Upper lobe of left lung (tissue), 6 donors: ENCODE measurements around the gene AP4M1. TPM values are rescaled to one million over a fixed set of nuclear protein-coding genes. Genes with fewer than 3 reads are reported as not detected.

ENCODE experiments used
- ATAC-seq, 2 donors: fragments of 200-7000 bp; cut with Tn5 transposase; one replicate each; pipeline ENCODE4 v1.9.1; 2022; ENCODE audit warnings: mild to moderate bottlenecking in 2 of 2, moderate library complexity in 2 of 2; ENCODE audit not compliant: low FRiP score in 2 of 2
- DNase-seq, 2 donors: peaks; one replicate each; pipeline ENCODE4 v3.0.0-alpha.2; 2019 to 2020
- H3K27ac ChIP-seq, 4 donors: fragments of 200-600 bp; sonication (generic); one replicate each; pipeline ENCODE4 v1.5.1; 2016 to 2019
- H3K27me3 ChIP-seq, 4 donors: fragments of 200-600 bp; sonication (generic); one replicate each; pipeline ENCODE4 v1.5.1; 2017 to 2019
- H3K36me3 ChIP-seq, 4 donors: fragments of 200-600 bp; sonication (generic); one replicate each; pipeline ENCODE4 v1.5.1; 2016 to 2019
- H3K4me1 ChIP-seq, 4 donors: fragments of 200-600 bp; sonication (generic); one replicate each; pipeline ENCODE4 v1.5.1; 2018 to 2019
- H3K4me3 ChIP-seq, 4 donors: fragments of 200-600 bp; sonication (generic); one replicate each; pipeline ENCODE4 v1.5.1; 2017 to 2019; ENCODE audit warnings: mild to moderate bottlenecking in 2 of 4, moderate library complexity in 1 of 4
- H3K9me3 ChIP-seq, 4 donors: fragments of 200-600 bp; sonication (generic); one replicate each; pipeline ENCODE4 v1.5.1; 2018 to 2019
- CTCF ChIP-seq, 6 experiments: fragments of 450-650 bp in 4 of 6; fragments of 200-600 bp in 2 of 6; sonication (generic) in 2 of 6; IDR thresholded peaks; one replicate each; pipeline ENCODE4 v1.5.1; 2016 to 2019; ENCODE audit warnings: antibody characterized with exemption in 6 of 6
- EP300 ChIP-seq, 4 donors: sonication (generic); formaldehyde crosslinking; IDR thresholded peaks; one replicate each; pipeline ENCODE4 v1.5.1; 2017; ENCODE audit warnings: antibody characterized with exemption in 4 of 4, control low read depth in 2 of 4
- POLR2A ChIP-seq, 4 donors: fragments of 450-650 bp; IDR thresholded peaks; one replicate each; pipeline ENCODE4 v1.5.1; 2016 to 2017; ENCODE audit warnings: antibody characterized with exemption in 4 of 4, mild to moderate bottlenecking in 2 of 4
- POLR2AphosphoS5 ChIP-seq, 2 donors: sonication (generic); formaldehyde crosslinking; IDR thresholded peaks; one replicate each; pipeline ENCODE4 v1.5.1; 2017; ENCODE audit warnings: antibody characterized with exemption in 2 of 2
- WGBS, 2 donors: methylation state at CpG; one replicate each; pipeline ENCODE4 v1.1.5; 2017 to 2018; 5-methylcytosine and 5-hydroxymethylcytosine counted together
- total RNA-seq, 6 donors: library from RNA; depleted of rRNA in 4 of 6; stranded (reverse); fragments of >200 nt in 4 of 6; gene quantifications; one replicate each; pipeline versions ENCODE4 v1.1.0 to v1.2.1, GENCODE V29; 2016 to 2021
- donor health status: DM: no; HTN: no; CAD: no; lungs with moderate emphysema.
- donor health status: DM: no; HTN: yes; CAD: no; lungs with severe emphysema.

Gene AP4M1
- total RNA-seq, 6 donors from 2014 or later, result 17.3 to 142 (median 19.4) TPM

DNA sequence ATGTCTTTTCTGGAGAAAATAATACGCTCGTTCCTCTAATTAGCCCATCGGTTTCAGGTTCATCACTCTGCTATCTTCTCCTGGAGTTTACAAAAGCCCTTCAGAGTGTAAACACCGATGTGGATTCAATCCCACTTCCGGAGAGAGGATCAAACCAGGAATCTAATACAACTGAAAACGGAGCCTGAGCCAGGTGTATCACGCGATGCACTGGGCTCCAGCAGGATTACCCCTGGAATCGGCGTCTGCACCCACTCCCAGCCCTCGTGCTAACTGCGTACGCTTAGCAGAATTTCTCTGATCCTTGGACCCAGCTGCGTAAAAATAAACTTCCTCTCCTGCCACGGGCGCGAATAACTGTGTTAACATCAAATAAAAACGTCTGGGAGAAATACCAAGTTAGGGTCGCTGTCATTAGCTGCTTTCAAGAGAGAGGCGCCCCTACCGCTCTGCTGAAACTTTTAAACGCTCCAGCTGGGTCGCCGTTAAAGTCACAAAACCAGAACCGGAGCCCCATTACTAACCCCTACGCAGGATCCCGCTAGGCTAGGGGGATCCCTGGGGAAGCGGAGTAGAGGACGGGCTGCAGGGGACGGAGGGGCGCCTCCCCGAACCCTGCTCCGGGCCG is 20.4 kb upstream of the AP4M1 start:
- Histone ChIP-seq H3K36me3 (peaks cover 9 to 38% (median 16%) of the 10 kb centered on the region in 4 donors), H3K27ac (peak overlapping the region; percentile 84 to 94 (median 88)), H3K4me1 (peaks cover 19 to 39% (median 24%) of the 10 kb centered on the region in 4 donors), H3K27me3 (no peaks in the 10 kb centered on the region), H3K9me3 (no peaks in the 10 kb centered on the region), H3K4me3 (peak overlapping the region; percentile 59 to 87 (median 82))
- 1 to 2% methylated on average over 19 to 28 of the region's 34 CpGs for WGBS, 2 donors
- no peak for TF ChIP-seq POLR2A (IDR thresholded peaks at IDR 0.05)
- TF ChIP-seq CTCF (IDR thresholded peaks at IDR 0.05), result no peak
- no peak for TF ChIP-seq POLR2AphosphoS5 (IDR thresholded peaks at IDR 0.05)
- TF ChIP-seq EP300 (IDR thresholded peaks at IDR 0.05), result no peak
- ATAC-seq (peak in 1 of 2 donors; percentile 39), DNase-seq (no peak)

DNA sequence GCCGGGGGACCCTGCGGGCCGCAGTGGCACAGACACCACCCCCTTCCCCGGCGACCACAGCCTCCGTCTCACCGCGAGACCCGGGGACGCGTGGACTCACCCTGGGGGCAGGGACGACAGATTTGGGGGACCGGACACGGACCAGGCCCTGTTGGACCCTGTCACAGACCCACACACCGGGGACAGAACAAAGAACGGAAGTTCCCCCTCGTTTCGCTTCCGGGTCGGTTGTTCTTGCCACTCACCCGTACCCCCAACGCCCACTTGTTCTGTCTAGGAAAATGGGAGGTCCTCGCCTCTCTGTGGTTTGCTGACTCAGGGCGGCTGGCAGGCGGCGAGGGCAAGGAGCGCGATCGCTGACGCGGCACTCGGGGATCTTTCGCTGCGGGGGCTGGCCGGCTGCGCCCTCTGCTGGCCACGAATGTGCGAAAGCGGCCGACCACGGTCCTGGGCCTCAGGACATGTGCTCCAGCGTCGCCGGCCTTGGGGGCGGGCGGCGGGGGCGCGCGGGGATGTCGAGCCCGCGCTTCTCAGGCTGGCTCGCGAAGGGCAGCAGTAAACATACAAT is 19.8 kb upstream of the AP4M1 start, which contains the start of gene ZNF3:
TSS of gene ZNF3 (minus strand) at position 189 of the 568 bp plus-strand sequence. CDS start 4,366 bp downstream, outside the sequence.
- peaks cover 19 to 39% (median 24%) of the 10 kb centered on the region in 4 donors for H3K4me1 ChIP-seq
- peak within 1 kb of the TSS; percentile 84 to 94 (median 88) for H3K27ac ChIP-seq
- peak; percentile 99 for DNase-seq
- TF ChIP-seq POLR2AphosphoS5 (IDR thresholded peaks at IDR 0.05) (peak; percentile 87 to 93), POLR2A (IDR thresholded peaks at IDR 0.05) (peak in 3 of 4 donors; percentile 72 to 77 (median 73)), EP300 (IDR thresholded peaks at IDR 0.05) (peak in 2 of 4 donors; percentile 10 to 76), CTCF (IDR thresholded peaks at IDR 0.05) (peak; percentile 84 to 98 (median 97))
- H3K9me3 ChIP-seq, result no peaks in the 10 kb centered on the region
- WGBS, 2 donors, result 2% methylated on average over 16 to 30 of the region's 55 CpGs
- H3K4me3 ChIP-seq, result peak within 1 kb of the TSS; percentile 59 to 87 (median 82)
- H3K36me3 ChIP-seq, result peaks cover 3 to 32% (median 10%) of the 10 kb centered on the region in 4 donors
- peak; percentile 98 for ATAC-seq
- H3K27me3 ChIP-seq, result no peaks in the 10 kb centered on the region

- Histone ChIP-seq H3K4me3 (peak overlapping the region in 1 of 4 donors; percentile 80), H3K9me3 (no peaks in the 10 kb centered on the region), H3K36me3 (peaks cover 0 to 20% (median 3%) of the 10 kb centered on the region in 4 donors), H3K4me1 (peaks cover 20 to 41% (median 25%) of the 10 kb centered on the region in 4 donors), H3K27ac (peak overlapping the region in 1 of 4 donors; percentile 43), H3K27me3 (no peaks in the 10 kb centered on the region)
- ATAC-seq (no peak), DNase-seq (no peak)
- no peak for TF ChIP-seq POLR2A (IDR thresholded peaks at IDR 0.05)
- TF ChIP-seq POLR2AphosphoS5 (IDR thresholded peaks at IDR 0.05), result no peak
- no peak for TF ChIP-seq CTCF (IDR thresholded peaks at IDR 0.05)
- TF ChIP-seq EP300 (IDR thresholded peaks at IDR 0.05), result no peak
- 57 to 62% methylated on average over 4 of the region's 4 CpGs for WGBS, 2 donors
Observed at GRCh38 chr7:100082978-100083377, 18.5 kb upstream of the AP4M1 start.

DNA sequence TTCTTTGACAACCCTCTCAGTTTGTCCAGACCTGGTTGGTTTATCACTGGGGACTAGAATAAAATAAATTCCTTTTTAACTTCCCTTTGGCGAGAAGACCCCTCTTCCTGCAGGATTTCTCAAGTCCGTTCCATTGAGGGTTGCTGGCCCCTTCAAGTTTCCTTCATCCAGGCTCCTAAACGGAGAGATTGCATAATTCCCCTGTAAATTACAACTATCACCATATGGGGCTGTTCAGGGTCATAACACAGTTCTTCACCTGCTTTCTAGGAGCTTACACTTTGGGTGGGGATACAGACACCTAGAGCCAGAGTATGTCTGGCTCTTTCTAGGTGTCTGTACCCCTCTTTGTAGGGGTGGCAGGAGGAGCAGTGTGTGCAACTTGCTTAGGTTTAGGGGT is 15.9 kb upstream of the AP4M1 start:
- Histone ChIP-seq H3K9me3 (no peaks in the 10 kb centered on the region), H3K36me3 (peaks cover 0 to under 1% (median under 1%) of the 10 kb centered on the region in 4 donors), H3K4me3 (no peak overlapping the region), H3K4me1 (peaks cover 21 to 39% (median 30%) of the 10 kb centered on the region in 4 donors), H3K27me3 (no peaks in the 10 kb centered on the region), H3K27ac (no peak overlapping the region)
- no peak for ATAC-seq
- TF ChIP-seq CTCF (IDR thresholded peaks at IDR 0.05), result no peak
- no peak for TF ChIP-seq POLR2A (IDR thresholded peaks at IDR 0.05)
- 31 to 52% methylated on average over 3 of the region's 3 CpGs for WGBS, 2 donors
- DNase-seq, result no peak
